Mucosa of descending colon (tissue), 3 donors: Measurements from ENCODE around the gene C19orf12. TPM values are rescaled to one million over a fixed set of nuclear protein-coding genes. Genes with fewer than 3 reads are reported as not detected.

Experiments used
- ATAC-seq: fragments of 200-7000 bp; cut with Tn5 transposase; one replicate; pipeline ENCODE4 v1.9.1; 2020; ENCODE audit warnings: mild to moderate bottlenecking, moderate library complexity
- DNase-seq, 3 donors: peaks; one replicate each; pipeline ENCODE4 v3.0.0-alpha.2; 2020
- H3K36me3 ChIP-seq: fragments of 200-600 bp; one replicate; pipeline ENCODE4 v1.8.0; 2021; ENCODE audit warnings: low read depth, mild to moderate bottlenecking
- H3K4me1 ChIP-seq: fragments of 200-600 bp; one replicate; pipeline ENCODE4 v1.8.0; 2021; ENCODE audit warnings: low read depth, mild to moderate bottlenecking
- H3K4me3 ChIP-seq: fragments of 200-600 bp; one replicate; pipeline ENCODE4 v1.8.0; 2021; ENCODE audit warnings: mild to moderate bottlenecking
- H3K9me3 ChIP-seq: fragments of 200-600 bp; one replicate; pipeline ENCODE4 v1.8.0; 2021; ENCODE audit warnings: mild to moderate bottlenecking
- CTCF ChIP-seq: fragments of 200-600 bp; IDR thresholded peaks from one replicate; pipeline ENCODE4 v1.8.0; 2022; ENCODE audit warnings: antibody characterized with exemption, mild to moderate bottlenecking
- intact Hi-C, 2 donors: fragments of 100-400 bp; cut with DNase I in 1 of 2; cut with micrococcal nuclease in 1 of 2; formaldehyde crosslinking; loops; one replicate each; pipeline versions ENCODE4 v1.11.0 to v1.11.1; 2022; cut with DNase I, micrococcal nuclease
- total RNA-seq, 3 donors: library from RNA; stranded (reverse); fragmentation: NEBNext Ultra II Directional in 2 of 3; extraction: Animal tissue kit (Norgen Biotek cat#: 25700) in 2 of 3; gene quantifications; one replicate each; pipeline versions ENCODE4 v1.2.1 to v1.2.4, GENCODE V29; 2021 to 2023
- donor health status: DM: no; HTN: no; CAD: no; lungs with moderate emphysema.
- donor health status: DM: no; HTN: no; CAD: no.
- donor health status: DM: no; HTN: yes; CAD: no.

Gene C19orf12
- total RNA-seq, 3 donors from 2014 or later = 17.0 to 26.6 (median 18.4) TPM

- intact Hi-C loops = no loop called here
- peak; percentile 77 for ATAC-seq
- H3K4me3 ChIP-seq = no peak overlapping the region
Observed at GRCh38 chr19:29708554-29709439, 6.3 kb downstream of the C19orf12 start.

GRCh38 chr19:29706635-29707034 lies 8.4 kb downstream of the C19orf12 start:
- Histone ChIP-seq H3K4me1 (peaks cover 11% of the 10 kb centered on the region), H3K9me3 (no peaks in the 10 kb centered on the region), H3K4me3 (no peak overlapping the region), H3K36me3 (no peaks in the 10 kb centered on the region)
- intact Hi-C loops = no loop called here
- DNase-seq = no peak
- no peak for TF ChIP-seq CTCF
- no peak for ATAC-seq

More at GRCh38 chr19:29708554-29709439, 6.3 kb downstream of the C19orf12 start:
- peak; percentile 47 to 66 (median 51) for DNase-seq
- H3K4me1 ChIP-seq = peaks cover 11% of the 10 kb centered on the region
- no peaks in the 10 kb centered on the region for H3K9me3 ChIP-seq
- no peaks in the 10 kb centered on the region for H3K36me3 ChIP-seq
- no peak for TF ChIP-seq CTCF

- no peak for TF ChIP-seq CTCF
- Histone ChIP-seq H3K9me3 (no peaks in the 10 kb centered on the region), H3K36me3 (no peaks in the 10 kb centered on the region), H3K4me1 (peaks cover 11% of the 10 kb centered on the region), H3K4me3 (no peak overlapping the region)
- intact Hi-C loops = no loop called here
- no peak for ATAC-seq
- DNase-seq = no peak
Observed at GRCh38 chr19:29705706-29706105, 9.4 kb downstream of the C19orf12 start.

DNA sequence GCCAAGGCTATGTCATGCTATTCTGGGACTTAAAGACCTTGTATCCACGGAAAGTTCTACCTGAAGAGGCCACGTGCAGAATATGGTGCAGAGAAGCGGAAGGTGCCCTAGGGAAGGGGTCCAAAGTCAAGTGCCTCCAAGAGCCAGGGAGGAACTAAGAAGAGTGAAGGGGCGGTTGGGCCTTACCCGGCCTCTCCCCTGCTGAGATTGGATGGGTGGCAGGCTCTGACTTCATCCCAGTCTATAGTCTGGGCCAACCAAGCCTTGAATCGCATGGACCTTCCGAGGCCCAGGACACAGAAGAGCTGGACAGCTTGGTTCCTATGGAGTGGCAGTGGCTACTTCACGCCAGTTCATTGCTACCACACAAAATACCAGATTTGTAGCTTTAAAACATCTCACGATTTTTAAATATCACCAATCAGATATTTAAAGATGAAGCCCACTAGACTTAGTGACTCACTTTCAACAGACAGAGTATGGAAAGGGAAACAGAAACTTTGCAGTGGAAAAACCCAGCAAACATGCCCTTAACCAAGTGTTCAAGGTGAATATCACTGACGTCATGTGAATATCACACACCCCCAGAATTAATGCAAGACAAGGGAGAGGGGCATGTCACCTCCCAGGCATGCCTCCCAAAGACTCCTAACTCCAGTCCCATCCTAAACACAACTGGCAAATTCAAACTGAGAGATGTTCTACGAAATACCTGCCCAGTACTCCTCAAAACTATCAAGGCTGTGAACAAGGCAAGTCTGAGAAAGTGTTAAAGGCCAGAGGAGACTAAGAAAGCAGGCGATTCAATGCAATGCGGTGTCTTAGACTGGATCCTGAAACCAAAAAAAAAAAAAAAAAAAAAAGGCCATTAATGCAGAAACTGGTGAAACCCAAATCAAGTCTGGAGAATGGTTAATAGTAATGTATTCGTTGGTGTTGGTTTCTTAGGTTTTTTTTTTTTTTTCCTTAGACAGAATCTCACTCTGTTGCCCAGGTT lies 10.2 kb downstream of the C19orf12 start:
- H3K36me3 ChIP-seq = no peaks in the 10 kb centered on the region
- intact Hi-C loops = no loop called here

More for the DNA sequence above, 10.2 kb downstream of the C19orf12 start:
- TF ChIP-seq CTCF = no peak
- Histone ChIP-seq H3K4me1 (peaks cover 10% of the 10 kb centered on the region), H3K4me3 (no peak overlapping the region), H3K9me3 (no peaks in the 10 kb centered on the region)
- ATAC-seq (no peak), DNase-seq (no peak)
